Ishikawa (cell line): ENCODE data around the gene WDR74.

Experiments
- CEBPB ChIP-seq: IDR thresholded peaks from 2 replicates; pipeline ENCODE4 v1.6.1; 2012
- CREB1 ChIP-seq: IDR thresholded peaks from 2 replicates; pipeline ENCODE4 v1.6.1; 2012; ENCODE audit warnings: low read depth
- EGR1 ChIP-seq: IDR thresholded peaks from 2 replicates; pipeline ENCODE4 v1.6.1; 2012
- EP300 ChIP-seq: IDR thresholded peaks from 2 replicates; pipeline ENCODE4 v1.6.1; 2012; ENCODE audit warnings: borderline replicate concordance
- FOXM1 ChIP-seq: IDR thresholded peaks from 2 replicates; pipeline ENCODE4 v1.6.1; 2012; ENCODE audit warnings: low read depth, borderline replicate concordance
- MAX ChIP-seq: IDR thresholded peaks from 2 replicates; pipeline ENCODE4 v1.6.1; 2012
- NFIC ChIP-seq: IDR thresholded peaks from 2 replicates; pipeline ENCODE4 v1.6.1; 2012
- RAD21 ChIP-seq: IDR thresholded peaks from 2 replicates; pipeline ENCODE4 v1.6.1; 2012; ENCODE audit warnings: low read depth
- REST ChIP-seq: IDR thresholded peaks from 2 replicates; pipeline ENCODE4 v1.6.1; 2012; ENCODE audit warnings: low read depth, mild to moderate bottlenecking
- TAF1 ChIP-seq: IDR thresholded peaks from 2 replicates; pipeline ENCODE4 v1.6.1; 2012; ENCODE audit warnings: low read depth, mild to moderate bottlenecking
- TCF12 ChIP-seq: IDR thresholded peaks from 2 replicates; pipeline ENCODE4 v1.6.1; 2012; ENCODE audit warnings: low read depth
- TEAD4 ChIP-seq: IDR thresholded peaks from 2 replicates; pipeline ENCODE4 v1.6.1; 2012
- USF1 ChIP-seq: IDR thresholded peaks from 2 replicates; pipeline ENCODE4 v1.6.1; 2012
- YY1 ChIP-seq: IDR thresholded peaks from 2 replicates; pipeline ENCODE4 v1.6.1; 2012; ENCODE audit warnings: low read depth
- ZBTB7A ChIP-seq: IDR thresholded peaks from 2 replicates; pipeline ENCODE4 v1.6.1; 2012; ENCODE audit warnings: low read depth

The WDR74 gene

GRCh38 chr11:62799486-62799885 lies 39.9 kb downstream of the WDR74 start:
- TF ChIP-seq ZBTB7A (no peak), CEBPB (no peak), USF1 (no peak), EP300 (no peak), EGR1 (no peak), CREB1 (no peak), FOXM1 (no peak), TCF12 (no peak), TEAD4 (no peak), MAX (no peak), NFIC (no peak), TAF1 (no peak), REST (no peak), YY1 (no peak), RAD21 (no peak)

- TF ChIP-seq YY1 (no peak), EGR1 (no peak), MAX (no peak), USF1 (no peak), TEAD4 (no peak), NFIC (no peak), EP300 (no peak), ZBTB7A (no peak), CEBPB (no peak), CREB1 (no peak), FOXM1 (no peak)
These were observed 43.1 kb downstream of the WDR74 start for GRCh38 chr11:62796281-62796680.

GRCh38 chr11:62794201-62794775 lies 45.1 kb downstream of the WDR74 start:
- TF ChIP-seq NFIC = no peak

- TF ChIP-seq TCF12 (no peak), FOXM1 (no peak), CREB1 (no peak), YY1 (no peak), REST (no peak), NFIC (no peak), EGR1 (no peak)
These were observed 47.2 kb downstream of the WDR74 start for GRCh38 chr11:62792202-62792575.

GRCh38 chr11:62791501-62792201 lies 47.7 kb downstream of the WDR74 start, which contains the start of gene TMEM223:
TMEM223 (minus strand) TSS chr11:62792006; CDS start chr11:62791994, 12 bp downstream.
- peak; percentile 95 for TF ChIP-seq YY1
- TF ChIP-seq TCF12 = peak; percentile 53; the same call in 1 of the 2 replicates
- peak; percentile 96 for TF ChIP-seq TAF1
- TF ChIP-seq MAX = peak; percentile 86
- 0 out of 2 replicates have a peak, but pooled peaks have one; percentile 7 for TF ChIP-seq TEAD4
- TF ChIP-seq ZBTB7A = no peak

- TF ChIP-seq MAX (no peak), REST (no peak), NFIC (no peak), FOXM1 (no peak), EP300 (no peak), TEAD4 (no peak), TAF1 (no peak), TCF12 (no peak), USF1 (no peak), CREB1 (no peak), RAD21 (no peak), CEBPB (no peak), ZBTB7A (no peak), YY1 (no peak), EGR1 (no peak)
These were observed 49.8 kb downstream of the WDR74 start for GRCh38 chr11:62789576-62789975.
